Sigmoid colon (tissue), 7 donors: ENCODE measurements around the gene LRGUK. TPM values are rescaled to one million over a fixed set of nuclear protein-coding genes. Genes with fewer than 3 reads are reported as not detected.

Experiments used
- DNase-seq: peaks from one replicate; pipeline ENCODE4 v3.0.0-alpha.2; 2019
- H3K27ac ChIP-seq, 4 donors: fragments of 200-600 bp; sonication (generic); one replicate each; pipeline ENCODE4 v1.5.1; 2016 to 2019; ENCODE audit warnings: mild to moderate bottlenecking in 1 of 4
- H3K27me3 ChIP-seq, 3 donors: fragments of 200-600 bp; sonication (generic); one replicate each; pipeline ENCODE4 v1.5.1; 2019; ENCODE audit warnings: mild to moderate bottlenecking in 1 of 3
- H3K36me3 ChIP-seq, 4 donors: fragments of 200-600 bp; sonication (generic); one replicate each; pipeline ENCODE4 v1.5.1; 2016 to 2019
- H3K4me1 ChIP-seq, 4 donors: fragments of 200-600 bp; sonication (generic); one replicate each; pipeline ENCODE4 v1.5.1; 2017 to 2019
- H3K4me3 ChIP-seq, 4 donors: fragments of 200-600 bp; sonication (generic); one replicate each; pipeline ENCODE4 v1.5.1; 2017 to 2019; ENCODE audit warnings: mild to moderate bottlenecking in 2 of 4, moderate library complexity in 1 of 4
- H3K9me3 ChIP-seq, 4 donors: fragments of 200-600 bp in 3 of 4; sonication (generic) in 3 of 4; one replicate each; pipeline versions ENCODE4 v1.5.1 to v1.6.1; 2013 to 2019
- CTCF ChIP-seq, 4 experiments: fragments of 450-650 bp in 3 of 4; fragments of 200-600 bp in 1 of 4; IDR thresholded peaks; one replicate each; pipeline ENCODE4 v1.5.1; 2016 to 2019; ENCODE audit warnings: antibody characterized with exemption in 4 of 4, mild to moderate bottlenecking in 3 of 4, moderate library complexity in 2 of 4
- EP300 ChIP-seq, 4 donors: sonication (generic); formaldehyde crosslinking; IDR thresholded peaks; one replicate each; pipeline ENCODE4 v1.6.1; 2017; ENCODE audit warnings: antibody characterized with exemption in 4 of 4
- POLR2A ChIP-seq, 2 donors: fragments of 450-650 bp; IDR thresholded peaks; one replicate each; pipeline ENCODE4 v1.6.1; 2016; ENCODE audit warnings: antibody characterized with exemption in 2 of 2, mild to moderate bottlenecking in 2 of 2, moderate library complexity in 2 of 2
- POLR2AphosphoS5 ChIP-seq, 4 donors: sonication (generic); formaldehyde crosslinking; IDR thresholded peaks; one replicate each; pipeline ENCODE4 v1.6.1; 2017; ENCODE audit warnings: antibody characterized with exemption in 4 of 4
- WGBS, 2 donors: extraction: QIAGEN DNeasy Blood & Tissue Kit; methylation state at CpG; one replicate each; pipeline ENCODE4 v1.1.7; 2013; 5-methylcytosine and 5-hydroxymethylcytosine counted together
- intact Hi-C: fragments of 100-400 bp; cut with DNase I; formaldehyde crosslinking; loops from one replicate; pipeline ENCODE4 v1.15.1; 2023
- polyA plus RNA-seq, 3 donors: library from polyadenylated mRNA; stranded (reverse); fragments of 200-250 nt; gene quantifications; one replicate each; pipeline ENCODE4 v1.2.3, GENCODE V29; 2013
- total RNA-seq, 4 donors: library from RNA; depleted of rRNA; stranded (reverse); fragments of >200 nt; gene quantifications; one replicate each; pipeline ENCODE4 v1.1.0, GENCODE V29; 2016
- donor health status: healthy with polysubstance abuse.
- donor health status: Bipolar disorder and iron deficiency.
- donor health status: healthy.

The LRGUK gene
- total and polyA plus RNA-seq, 7 donors, result 0.03 to 0.71 (median 0.33) TPM; not detected in 2

- H3K9me3 ChIP-seq, result no peaks in the 10 kb centered on the region
- TF ChIP-seq EP300 (IDR thresholded peaks at IDR 0.05) (no peak), POLR2AphosphoS5 (IDR thresholded peaks at IDR 0.05) (no peak), CTCF (IDR thresholded peaks at IDR 0.05) (no peak), POLR2A (IDR thresholded peaks at IDR 0.05) (no peak)
- no peaks in the 10 kb centered on the region for H3K4me1 ChIP-seq
- H3K4me3 ChIP-seq, result no peak overlapping the region
- H3K27me3 ChIP-seq, result no peaks in the 10 kb centered on the region
- H3K27ac ChIP-seq, result no peak overlapping the region
- intact Hi-C loops, result no loop called here
- no peak for DNase-seq
- 92 to 93% methylated on average over 4 of the region's 4 CpGs for WGBS, 2 donors
- no peaks in the 10 kb centered on the region for H3K36me3 ChIP-seq
Observed at GRCh38 chr7:134188311-134188710, 61.2 kb downstream of the LRGUK start.

- DNase-seq, result no peak
- no peak overlapping the region for H3K27ac ChIP-seq
- no peaks in the 10 kb centered on the region for H3K4me1 ChIP-seq
- H3K4me3 ChIP-seq, result no peak overlapping the region
- no peaks in the 10 kb centered on the region for H3K9me3 ChIP-seq
- no peaks in the 10 kb centered on the region for H3K36me3 ChIP-seq
- no peak for TF ChIP-seq CTCF (IDR thresholded peaks at IDR 0.05)
- TF ChIP-seq POLR2A (IDR thresholded peaks at IDR 0.05), result no peak
- TF ChIP-seq EP300 (IDR thresholded peaks at IDR 0.05), result no peak
- TF ChIP-seq POLR2AphosphoS5 (IDR thresholded peaks at IDR 0.05), result no peak
- H3K27me3 ChIP-seq, result no peaks in the 10 kb centered on the region
- intact Hi-C loops, result no loop called here
Observed at GRCh38 chr7:134189559-134189958, 62.4 kb downstream of the LRGUK start.

- Histone ChIP-seq H3K36me3 (no peaks in the 10 kb centered on the region), H3K27me3 (no peaks in the 10 kb centered on the region), H3K27ac (no peak overlapping the region), H3K4me1 (no peaks in the 10 kb centered on the region), H3K4me3 (no peak overlapping the region), H3K9me3 (no peaks in the 10 kb centered on the region)
- no peak for TF ChIP-seq EP300 (IDR thresholded peaks at IDR 0.05)
- TF ChIP-seq CTCF (IDR thresholded peaks at IDR 0.05), result no peak
- no peak for TF ChIP-seq POLR2AphosphoS5 (IDR thresholded peaks at IDR 0.05)
- TF ChIP-seq POLR2A (IDR thresholded peaks at IDR 0.05), result no peak
- intact Hi-C loops, result no loop called here
- WGBS, 2 donors, result 90 to 92% methylated on average over 3 of the region's 3 CpGs
- DNase-seq, result no peak
Observed at GRCh38 chr7:134191876-134192275, 64.7 kb downstream of the LRGUK start.

GRCh38 chr7:134193240-134193639 is 66.1 kb downstream of the LRGUK start:
- Histone ChIP-seq H3K4me1 (no peaks in the 10 kb centered on the region), H3K9me3 (no peaks in the 10 kb centered on the region), H3K27me3 (no peaks in the 10 kb centered on the region), H3K27ac (no peak overlapping the region), H3K36me3 (no peaks in the 10 kb centered on the region), H3K4me3 (no peak overlapping the region)
- intact Hi-C loops, result no loop called here
- no peak for DNase-seq
- no peak for TF ChIP-seq CTCF (IDR thresholded peaks at IDR 0.05)
- 81 to 87% methylated on average over 1 of the region's 1 CpG for WGBS, 2 donors

GRCh38 chr7:134195252-134195651 is 68.1 kb downstream of the LRGUK start:
- no peak overlapping the region for H3K27ac ChIP-seq
- no peaks in the 10 kb centered on the region for H3K27me3 ChIP-seq
- H3K4me1 ChIP-seq, result no peaks in the 10 kb centered on the region
- DNase-seq, result no peak
- no peaks in the 10 kb centered on the region for H3K36me3 ChIP-seq
- H3K9me3 ChIP-seq, result no peaks in the 10 kb centered on the region
- TF ChIP-seq POLR2AphosphoS5 (IDR thresholded peaks at IDR 0.05), result no peak
- no peak for TF ChIP-seq POLR2A (IDR thresholded peaks at IDR 0.05)
- intact Hi-C loops, result no loop called here
- H3K4me3 ChIP-seq, result no peak overlapping the region
